ENCODE measurements around the gene MAN1A2. TPM values are rescaled to one million over a fixed set of nuclear protein-coding genes. Genes with fewer than 3 reads are reported as not detected.

MAN1A2 gene
- total and polyA plus RNA-seq, 9 of the 15 experiments (the other 6 are each of a cell fraction or from before 2014, with no cell fraction given) = 4.2 to 38.4 (median 18.7) TPM

- TF ChIP-seq MNT (conservative IDR thresholded peaks at IDR 0.05) (peak in 1 of 2 experiments; percentile 47; a peak in 2 of 4 replicates), ELK3 (CRISPR knock-in tag; IDR thresholded peaks at IDR 0.05) (no peak), FOXK2 (conservative IDR thresholded peaks at IDR 0.05 in 1 of 2, IDR thresholded peaks at IDR 0.05 in 1 of 2; ENCODE audit: low read depth in 2 of 2) (0 out of 4 replicates have a peak, but pooled peaks of 1 of the 2 experiments have one; percentile 8), NRF1 (conservative IDR thresholded peaks at IDR 0.05 in 1 of 2, IDR thresholded peaks at IDR 0.05 in 1 of 2) (0 out of 4 replicates have a peak, but pooled peaks of 1 of the 2 experiments have one; percentile 10), HMG20A (CRISPR knock-in tag; conservative IDR thresholded peaks at IDR 0.05) (no peak), NFIC (IDR thresholded peaks at IDR 0.05) (0 out of 2 replicates have a peak, but pooled peaks have one; percentile 8), FIP1L1 (IDR thresholded peaks at IDR 0.05; ENCODE audit: low read depth, low read length, poor library complexity, severe bottlenecking) (no peak)
These were observed 2.8 kb downstream of the MAN1A2 start for GRCh38 chr1:117370071-117370470.

More at GRCh38 chr1:117370071-117370470, 2.8 kb downstream of the MAN1A2 start:
- H3K36me3 ChIP-seq (ENCODE audit: control insufficient read depth, insufficient read depth, low read length) = no peaks in the 10 kb centered on the region
- H3K27me3 ChIP-seq (ENCODE audit: control insufficient read depth in 2 of 2, insufficient read depth in 2 of 2, low read length in 2 of 2) = no peaks in the 10 kb centered on the region
- in situ Hi-C loops (cut with MboI) (no loop called here), intact Hi-C loops (cut with micrococcal nuclease) (no loop called here)
- H3K4me3 ChIP-seq = peak overlapping the region; percentile 75
- FAIRE-seq (no peak), ATAC-seq (peak; percentile 9; the same call in 2 of the 3 replicates), DNase-seq (ENCODE audit: extremely low read depth in 1 of 4, low spot score in 3 of 4) (peak in 1 of 4 experiments; percentile 51)
- H3K9me3 ChIP-seq (replicated peaks; ENCODE audit: control insufficient read depth, insufficient read depth, low read depth, low read length) = peaks cover 1% of the 10 kb centered on the region; the same call in 1 of the 2 replicates
- H3K4me1 ChIP-seq (replicated peaks in 1 of 2; ENCODE audit: control insufficient read depth in 2 of 2, insufficient read depth in 2 of 2, low read length in 2 of 2) = peaks cover 8 to 14% of the 10 kb centered on the region in 2 experiments; a peak in 4 of 5 replicates
- peak overlapping the region in 1 of 2 experiments; percentile 91; a peak in 2 of 4 replicates for H3K9ac ChIP-seq (ENCODE audit: insufficient read depth in 1 of 2, low read depth in 2 of 2, low read length in 2 of 2)
- ChIA-PET POLR2A (interaction anchor here (1.4 to 1.9 kb wide), 2 partner anchors 19 to 29 kb away, joined by 3 to 10 read pairs; no protein-coding TSS in a partner anchor), CTCF (ENCODE audit: low intra/inter-chr PET ratio) (no interaction called here)
- H2AFZ ChIP-seq (ENCODE audit: low read depth, low read length) = no peak overlapping the region
- H4K20me1 ChIP-seq (replicated peaks; ENCODE audit: control insufficient read depth, insufficient read depth, low read length) = no peaks in the 10 kb centered on the region
- peak overlapping the region; percentile 67 for H3K4me2 ChIP-seq (ENCODE audit: insufficient read depth, low read length)
- H3K9me1 ChIP-seq (ENCODE audit: control insufficient read depth, insufficient read depth, low read length) = no peaks in the 10 kb centered on the region
- 3% methylated on average over 2 of the region's 2 CpGs for WGBS (ENCODE audit: insufficient coverage, low coverage, missing lambda C conversion rate)
- H3K79me2 ChIP-seq (ENCODE audit: control insufficient read depth, insufficient read depth, low read length) = peaks cover 91% of the 10 kb centered on the region
- no TSS peak for BruUV-seq (replicated peaks)
- H3K27ac ChIP-seq (ENCODE audit: extremely low read depth, low read depth, low read length) = peak overlapping the region; percentile 94

All from K562 (cell line).